Liver (tissue), 3 donors: Measurements from ENCODE around the gene RUNDC3A.
"Not testable (repeated sequence)": the region's sequence is repeated elsewhere in the genome, so short reads cannot be mapped to it uniquely, and the experiment has no call there.

Source experiments
- CTCF ChIP-seq: fragments of 150-350 bp; IDR thresholded peaks from 2 replicates; pipeline ENCODE4 v1.5.1; 2017; ENCODE audit warnings: improper control_type of control experiment, low read depth, low read length; ENCODE audit not compliant: missing input control
- RAD21 ChIP-seq, 2 donors: IDR thresholded peaks; 2 replicates each; pipeline ENCODE4 v1.6.1; 2016; ENCODE audit warnings: antibody characterized with exemption in 2 of 2, mild to moderate bottlenecking in 2 of 2
- TAF1 ChIP-seq: conservative IDR thresholded peaks from 2 replicates; pipeline ENCODE4 v1.6.1; 2016; ENCODE audit warnings: antibody characterized with exemption, mild to moderate bottlenecking
- donor health status: healthy.
- donor health status: healthy.

- not testable (repeated sequence) for TF ChIP-seq CTCF; TAF1; RAD21 (IDR thresholded peaks at IDR 0.05)
Measured at GRCh38 chr17:44365051-44365450, 56.6 kb downstream of the RUNDC3A start.
